H1 (cell line): ENCODE results near the gene ORC3. TPM values are rescaled to one million over a fixed set of nuclear protein-coding genes. Genes with fewer than 3 reads are reported as not detected.

Experiments
- CTCF ChIA-PET: fragments of 300-600 bp; sonication (Branson Sonifier 250); formaldehyde crosslinking; loops from one replicate; lab custom pipeline; 2021; ENCODE audit not compliant: partially characterized antibody; lab: Charles Lee
- POLR2A ChIA-PET: fragments of 300-600 bp; sonication (Branson Sonifier 250); formaldehyde crosslinking; loops from one replicate; lab custom pipeline; 2021; ENCODE audit warnings: inconsistent platforms; ENCODE audit not compliant: partially characterized antibody; lab: Charles Lee
- DNase-seq, 2 experiments: peaks; one replicate each; pipeline versions ENCODE4 v3.0.0 to v3.0.0-alpha.2; 2010 to 2022; ENCODE audit warnings: low spot score in 2 of 2, low read depth in 1 of 2, mixed read lengths in 1 of 2
- FAIRE-seq: peaks from 2 replicates; lab custom pipeline; 2011; peaks lifted over from hg19 to GRCh38; lab: Jason Lieb, UNC
- H2AFZ ChIP-seq: 2 replicates; pipeline ENCODE4 v1.8.1; 2012; ENCODE audit warnings: low read length, inconsistent platforms
- H2AK5ac ChIP-seq: 2 replicates; pipeline ENCODE4 v1.6.1; 2013; ENCODE audit warnings: low read depth, low read length
- H2BK120ac ChIP-seq: replicated peaks from 2 replicates; pipeline ENCODE3; 2013; ENCODE audit warnings: low read depth, low read length, inconsistent platforms
- H2BK12ac ChIP-seq: 2 replicates; pipeline ENCODE4 v1.6.1; 2013; ENCODE audit warnings: low read depth, low read length
- H2BK15ac ChIP-seq: 2 replicates; pipeline ENCODE4 v1.6.1; 2013; ENCODE audit warnings: low read length
- H2BK20ac ChIP-seq: 2 replicates; pipeline ENCODE4 v1.6.1; 2013; ENCODE audit warnings: low read length
- H2BK5ac ChIP-seq: 2 replicates; pipeline ENCODE4 v1.6.1; 2013; ENCODE audit warnings: low read depth, low read length
- H3K14ac ChIP-seq: 2 replicates; pipeline ENCODE4 v1.6.1; 2013; ENCODE audit warnings: inconsistent platforms; ENCODE audit not compliant: insufficient read length
- H3K18ac ChIP-seq: 2 replicates; pipeline ENCODE4 v1.6.1; 2013; ENCODE audit warnings: low read length; ENCODE audit errors: extremely low read depth
- H3K23ac ChIP-seq: 2 replicates; pipeline ENCODE4 v1.6.1; 2013; ENCODE audit warnings: inconsistent platforms; ENCODE audit not compliant: insufficient read length
- H3K23me2 ChIP-seq: 2 replicates; pipeline ENCODE4 v1.6.1; 2013; ENCODE audit warnings: low read depth, low read length
- H3K27ac ChIP-seq: 2 replicates; pipeline ENCODE4 v1.6.1; 2011; ENCODE audit warnings: low read depth, low read length, inconsistent platforms
- H3K27me3 ChIP-seq, 4 experiments: replicated peaks in 1 of 4; 1 replicate in 1 of 4; 2 replicates in 3 of 4; pipeline versions ENCODE4 v1.6.1 to v1.8.1; 2011 to 2013; ENCODE audit warnings: low read length in 3 of 4, mild to moderate bottlenecking in 3 of 4, inconsistent platforms in 2 of 4, mixed read lengths in 2 of 4, moderate library complexity in 1 of 4; ENCODE audit not compliant: control insufficient read depth in 3 of 4, insufficient read depth in 3 of 4; ENCODE audit errors: extremely low read depth in 1 of 4
- H3K36me3 ChIP-seq, 4 experiments: 2 replicates each; pipeline versions ENCODE4 v1.6.1 to v1.8.1; 2011 to 2013; ENCODE audit warnings: mild to moderate bottlenecking in 4 of 4, low read length in 3 of 4, moderate library complexity in 2 of 4, control low read depth in 1 of 4, inconsistent platforms in 1 of 4; ENCODE audit not compliant: insufficient read depth in 4 of 4, control insufficient read depth in 2 of 4
- H3K4ac ChIP-seq: replicated peaks from 2 replicates; pipeline ENCODE3; 2013; ENCODE audit warnings: low read length, low read depth, mixed read lengths, inconsistent platforms; ENCODE audit not compliant: insufficient read length
- H3K4me1 ChIP-seq, 4 experiments: replicated peaks in 1 of 4; 1 replicate in 1 of 4; 2 replicates in 3 of 4; pipeline versions ENCODE4 v1.6.1 to v1.8.1; 2011 to 2013; ENCODE audit warnings: low read length in 3 of 4, inconsistent platforms in 2 of 4, mixed read lengths in 1 of 4; ENCODE audit not compliant: insufficient read depth in 4 of 4, control insufficient read depth in 3 of 4
- H3K4me2 ChIP-seq, 2 experiments: 2 replicates each; pipeline versions ENCODE4 v1.6.1 to v1.8.1; 2011 to 2013; ENCODE audit warnings: low read depth in 2 of 2, low read length in 2 of 2, control low read depth in 1 of 2, inconsistent platforms in 1 of 2, mild to moderate bottlenecking in 1 of 2; ENCODE audit not compliant: insufficient read depth in 1 of 2
- H3K4me3 ChIP-seq, 4 experiments: fragments of 200-600, 300-600 bp in 1 of 4; sonication (generic), shearing (Covaris generic), sonication (Bioruptor Twin) in 1 of 4; 2 replicates each; pipeline versions ENCODE4 v1.5.1 to v1.8.1; 2011 to 2016; ENCODE audit warnings: low read length in 4 of 4, low read depth in 3 of 4, control low read depth in 2 of 4, inconsistent platforms in 2 of 4, mild to moderate bottlenecking in 2 of 4, mixed read lengths in 1 of 4, moderate library complexity in 1 of 4; ENCODE audit not compliant: insufficient read depth in 2 of 4; ENCODE audit errors: extremely low read depth in 1 of 4
- H3K56ac ChIP-seq: replicated peaks from 2 replicates; pipeline ENCODE3; 2013; ENCODE audit warnings: low read depth, mild to moderate bottlenecking, mixed read lengths, low read length, inconsistent platforms; ENCODE audit not compliant: insufficient read length
- H3K79me1 ChIP-seq: 2 replicates; pipeline ENCODE4 v1.6.1; 2013; ENCODE audit warnings: low read depth, low read length, control low read depth
- H3K79me2 ChIP-seq, 2 experiments: 2 replicates each; pipeline versions ENCODE4 v1.6.1 to v1.8.1; 2012 to 2013; ENCODE audit warnings: low read length in 2 of 2, mild to moderate bottlenecking in 2 of 2, inconsistent platforms in 1 of 2; ENCODE audit not compliant: insufficient read depth in 2 of 2, control insufficient read depth in 1 of 2
- H3K9ac ChIP-seq, 4 experiments: replicated peaks in 1 of 4; 1 replicate in 1 of 4; 2 replicates in 3 of 4; pipeline versions ENCODE4 v1.6.1 to v1.8.1; 2011 to 2013; ENCODE audit warnings: low read depth in 3 of 4, low read length in 3 of 4, control low read depth in 2 of 4, mild to moderate bottlenecking in 2 of 4, moderate library complexity in 2 of 4, inconsistent platforms in 1 of 4; ENCODE audit errors: extremely low read depth in 1 of 4
- H3K9me3 ChIP-seq, 2 experiments: 2 replicates each; pipeline versions ENCODE4 v1.6.1 to v1.8.1; 2012 to 2013; ENCODE audit warnings: mild to moderate bottlenecking in 2 of 2, moderate library complexity in 2 of 2, control low read depth in 1 of 2, inconsistent platforms in 1 of 2, low read depth in 1 of 2, low read length in 1 of 2, mixed read lengths in 1 of 2; ENCODE audit not compliant: insufficient read depth in 2 of 2
- H4K20me1 ChIP-seq, 2 experiments: replicated peaks in 1 of 2; 2 replicates each; pipeline versions ENCODE3 to v1.8.1; 2011 to 2013; ENCODE audit warnings: inconsistent platforms in 2 of 2, low read length in 2 of 2, mild to moderate bottlenecking in 1 of 2; ENCODE audit not compliant: insufficient read depth in 2 of 2, control insufficient read depth in 1 of 2
- H4K5ac ChIP-seq: 2 replicates; pipeline ENCODE4 v1.6.1; 2013; ENCODE audit warnings: low read length, low read depth, mixed read lengths, inconsistent platforms; ENCODE audit not compliant: insufficient read length
- H4K8ac ChIP-seq: 2 replicates; pipeline ENCODE4 v1.8.0; 2013; ENCODE audit warnings: mild to moderate bottlenecking, moderate library complexity, low read length, inconsistent platforms; ENCODE audit not compliant: insufficient read depth; ENCODE audit errors: extremely low read depth
- H4K91ac ChIP-seq: replicated peaks from 2 replicates; pipeline ENCODE3; 2013; ENCODE audit warnings: low read length, mixed read lengths, inconsistent platforms; ENCODE audit not compliant: insufficient read length
- CBX8 ChIP-seq: fragments of 300-800, 300-1000 bp; sonication (generic); IDR thresholded peaks from 2 replicates; pipeline ENCODE4 v1.7.1; 2016; ENCODE audit warnings: low read depth, low read length, borderline replicate concordance
- CHD2 ChIP-seq: IDR thresholded peaks from 2 replicates; pipeline ENCODE4 v1.6.1; 2012; ENCODE audit warnings: low read length, improper control_type of control experiment
- CTBP2 ChIP-seq: IDR thresholded peaks from 2 replicates; pipeline ENCODE4 v1.7.0; 2011; ENCODE audit warnings: borderline replicate concordance, mild to moderate bottlenecking, moderate library complexity, mixed read lengths, low read length; ENCODE audit not compliant: insufficient read depth, insufficient read length
- EP300 ChIP-seq, 2 experiments: IDR thresholded peaks; 1 replicate in 1 of 2; 2 replicates in 1 of 2; pipeline ENCODE4 v1.6.1; 2011 to 2012; ENCODE audit warnings: low read depth in 2 of 2, low read length in 2 of 2, mild to moderate bottlenecking in 2 of 2, borderline replicate concordance in 1 of 2, inconsistent platforms in 1 of 2, moderate library complexity in 1 of 2
- GABPA ChIP-seq: IDR thresholded peaks from 2 replicates; pipeline ENCODE4 v1.6.1; 2011; ENCODE audit warnings: mild to moderate bottlenecking, low read length, moderate library complexity, borderline replicate concordance; ENCODE audit not compliant: insufficient read depth
- KDM4A ChIP-seq: IDR thresholded peaks from one replicate; pipeline ENCODE4 v1.7.1; 2012; ENCODE audit warnings: low read depth, mild to moderate bottlenecking, moderate library complexity, low read length, inconsistent platforms; ENCODE audit not compliant: severe bottlenecking
- KDM5A ChIP-seq: fragments of 200-600 bp; IDR thresholded peaks from 2 replicates; pipeline ENCODE4 v1.7.1; 2012; ENCODE audit warnings: mild to moderate bottlenecking, low read length, inconsistent platforms, mixed read lengths
- RNF2 ChIP-seq: fragments of 200-900, 300-1000 bp; sonication (generic); IDR thresholded peaks from 2 replicates; pipeline ENCODE4 v1.7.1; 2016; ENCODE audit warnings: borderline replicate concordance, low read depth, mild to moderate bottlenecking, antibody characterized with exemption, low read length; ENCODE audit not compliant: poor library complexity, severe bottlenecking; ENCODE audit errors: missing control alignments
- SIN3A ChIP-seq, 2 experiments: IDR thresholded peaks in 1 of 2; conservative IDR thresholded peaks in 1 of 2; 2 replicates each; pipeline ENCODE4 v1.6.1; 2011 to 2012; ENCODE audit warnings: low read length in 2 of 2, improper control_type of control experiment in 1 of 2, low read depth in 1 of 2, mild to moderate bottlenecking in 1 of 2
- SP1 ChIP-seq: IDR thresholded peaks from 2 replicates; pipeline ENCODE4 v1.6.1; 2011; ENCODE audit warnings: low read depth, low read length
- SP2 ChIP-seq: IDR thresholded peaks from 2 replicates; pipeline ENCODE4 v1.6.1; 2012; ENCODE audit warnings: mild to moderate bottlenecking, low read length, inconsistent platforms
- SP4 ChIP-seq: IDR thresholded peaks from 2 replicates; pipeline ENCODE4 v1.6.1; 2012; ENCODE audit warnings: low read length, inconsistent platforms
- TBP ChIP-seq: IDR thresholded peaks from 2 replicates; pipeline ENCODE4 v1.6.1; 2011; ENCODE audit warnings: low read depth, low read length, improper control_type of control experiment
- YY1 ChIP-seq: IDR thresholded peaks from 2 replicates; pipeline ENCODE4 v1.6.1; 2011; ENCODE audit warnings: low read depth, mild to moderate bottlenecking, low read length
- WGBS, 2 experiments: shearing (Covaris generic) in 1 of 2; methylation state at CpG; one replicate each; pipeline versions ENCODE4 v1.1.6 to v1.1.7; 2013 to 2015; ENCODE audit warnings: low lambda C conversion rate in 2 of 2, mixed read lengths in 2 of 2, inconsistent platforms in 1 of 2, low coverage in 1 of 2, missing lambda C conversion rate in 1 of 2; ENCODE audit not compliant: insufficient replicate concordance in 2 of 2, insufficient coverage in 1 of 2, insufficient read length in 1 of 2; ENCODE audit errors: extremely low coverage in 1 of 2, missing lambda C conversion rate in 1 of 2; 5-methylcytosine and 5-hydroxymethylcytosine counted together
- polyA plus RNA-seq, 7 experiments: library from polyadenylated mRNA; depleted of rRNA in 3 of 7; stranded (reverse) in 5 of 7; unstranded in 2 of 7; fragments of >200 nt in 5 of 7; fragments of 200-250 nt in 2 of 7; gene quantifications; 1 replicate in 5 of 7; 2 replicates in 1 of 7; 4 replicates in 1 of 7; pipeline versions ENCODE4 v1.2.1 to v1.2.3, GENCODE V29; 2011 to 2013; ENCODE audit warnings: missing spikeins in 2 of 7, mixed read lengths in 2 of 7
- total RNA-seq: library from RNA; stranded (reverse); fragmentation: NEBNext Ultra II Directional; extraction: Animal tissue kit (Norgen Biotek cat#: 25700); gene quantifications from 2 replicates; pipeline ENCODE4 v1.2.1, GENCODE V29; 2021

ORC3 gene
- total and polyA plus RNA-seq, 2 of the 8 experiments (the other 6 are each of a cell fraction or from before 2014, with no cell fraction given): 35.9 to 60.9 TPM

DNA sequence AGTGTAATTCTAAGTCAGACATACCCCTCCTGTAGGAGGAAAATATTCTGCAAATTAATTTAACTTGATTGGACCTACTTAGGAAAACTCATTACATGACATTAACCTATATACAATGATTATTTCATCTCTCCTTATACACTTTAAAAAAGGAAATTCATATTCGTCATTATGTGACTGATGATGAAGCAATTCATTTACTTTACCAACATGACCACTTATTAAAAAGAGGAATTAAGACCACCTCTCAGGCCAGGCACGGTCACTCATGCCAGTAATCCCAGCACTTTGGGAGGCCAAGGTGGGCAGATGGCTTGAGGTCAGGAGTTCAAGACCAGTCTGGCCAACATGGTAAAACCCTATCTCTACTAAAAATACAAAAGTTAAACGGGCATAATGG is 100.5 kb downstream of the ORC3 start:
- no peak for DNase-seq
- Histone ChIP-seq H3K14ac (no peak overlapping the region), H2AFZ (no peak overlapping the region), H3K9ac (no peak overlapping the region), H3K23ac (no peak overlapping the region), H3K27me3 (no peaks in the 10 kb centered on the region), H3K9me3 (no peaks in the 10 kb centered on the region), H3K23me2 (no peaks in the 10 kb centered on the region), H2BK120ac (no peak overlapping the region), H3K4me1 (peaks cover 0 to 2% (median under 1%) of the 10 kb centered on the region in 4 experiments; a peak in 3 of 7 replicates), H3K79me1 (no peaks in the 10 kb centered on the region; the same call in 1 of the 2 replicates), H3K4me3 (no peak overlapping the region), H2BK12ac (no peak overlapping the region), H3K36me3 (no peaks in the 10 kb centered on the region), H2BK20ac (no peak overlapping the region), H4K20me1 (peaks cover 17 to 26% of the 10 kb centered on the region in 2 experiments), H3K4me2 (no peak overlapping the region), H3K27ac (no peak overlapping the region), H3K4ac (no peak overlapping the region), H3K56ac (no peak overlapping the region), H3K18ac (no peak overlapping the region), H4K8ac (no peak overlapping the region), H4K91ac (no peak overlapping the region), H2BK15ac (no peak overlapping the region), H3K79me2 (peaks cover 48 to 100% of the 10 kb centered on the region in 2 experiments), H2BK5ac (no peak overlapping the region), H2AK5ac (no peak overlapping the region), H4K5ac (no peak overlapping the region)
- 89% methylated on average over 3 of the region's 3 CpGs; no CpG with 5 or more reads in 1 of the 2 experiments for WGBS, 2 experiments
- FAIRE-seq: no peak
- ChIA-PET POLR2A (interaction anchor here (2.0 kb wide), 1 partner anchor 12 kb away, joined by 7 read pairs; the partner anchor contains the start of gene AKIRIN2), CTCF (interaction anchor here (0.7 to 1.2 kb wide), 2 partner anchors 12 to 1068 kb away, joined by 3 to 4 read pairs; partner anchors contain the start of gene AKIRIN2)
- no peak for TF ChIP-seq YY1
- no peak for TF ChIP-seq SP4
- TF ChIP-seq SIN3A (conservative IDR thresholded peaks at IDR 0.05 in 1 of 2, IDR thresholded peaks at IDR 0.05 in 1 of 2; ENCODE audit: low read depth in 1 of 2, low read length in 2 of 2): no peak
- no peak for TF ChIP-seq CBX8
- TF ChIP-seq CTBP2: no peak
- no peak for TF ChIP-seq SP2
- TF ChIP-seq KDM4A: no peak
- no peak for TF ChIP-seq KDM5A
- no peak for TF ChIP-seq TBP
- no peak for TF ChIP-seq CHD2
- TF ChIP-seq RNF2: no peak
- TF ChIP-seq SP1: no peak
- TF ChIP-seq GABPA: no peak
- no peak for TF ChIP-seq EP300 (IDR thresholded peaks at IDR 0.05; ENCODE audit: borderline replicate concordance in 1 of 2, low read depth in 2 of 2, low read length in 2 of 2)
